ENCODE measurements around the gene MTX2.
A peak's percentile ranks its signal among the peaks of the same experiment; 100 is the strongest.

MTX2 gene

GRCh38 chr2:176385838-176386237, 116.6 kb downstream of the MTX2 start:
- Histone ChIP-seq H3K27me3 (replicated peaks; ENCODE audit: control insufficient read depth, insufficient read depth, low read length) (no peaks in the 10 kb centered on the region), H3K36me3 (ENCODE audit: control insufficient read depth, insufficient read depth, low read length) (no peaks in the 10 kb centered on the region), H3K4me3 (replicated peaks; ENCODE audit: low read depth, low read length) (no peak overlapping the region)
- no peak for DNase-seq (ENCODE audit: extremely low read depth, insufficient read length)
- peak; percentile 28 for TF ChIP-seq CTCF (IDR thresholded peaks at IDR 0.05; ENCODE audit: insufficient read depth, low read length, poor library complexity, severe bottlenecking)
